HG02763 (cell line): ENCODE measurements around the gene CD40.
A peak's percentile ranks its signal among the peaks of the same experiment; 100 is the strongest.
"Not testable (repeated sequence)": the region's sequence is repeated elsewhere in the genome, so short reads cannot be mapped to it uniquely, and the experiment has no call there.

Source experiments
- ATAC-seq: cut with Tn5 transposase; IDR thresholded peaks from one replicate; pipeline ENCODE4 v1.9.1; 2021; ENCODE audit warnings: mild to moderate bottlenecking, moderate library complexity; ENCODE audit not compliant: unreplicated experiment

Gene CD40

GRCh38 chr20:46091622-46092535, 26.2 kb upstream of the CD40 start:
- not testable (repeated sequence) for ATAC-seq

GRCh38 chr20:46093531-46093930, 24.6 kb upstream of the CD40 start:
- no peak for ATAC-seq

- no peak for ATAC-seq
Measured at GRCh38 chr20:46099491-46100287, 18.4 kb upstream of the CD40 start.

- not testable (repeated sequence) for ATAC-seq
Measured at GRCh38 chr20:46100444-46100843, 17.7 kb upstream of the CD40 start.

- ATAC-seq, result no peak
Measured at GRCh38 chr20:46100988-46101387, 17.1 kb upstream of the CD40 start.

- no peak for ATAC-seq
Measured at GRCh38 chr20:46101957-46102356, 16.2 kb upstream of the CD40 start.

- no peak for ATAC-seq
Measured at GRCh38 chr20:46102940-46103339, 15.2 kb upstream of the CD40 start.

- ATAC-seq, result no peak
Measured at GRCh38 chr20:46104262-46104661, 13.9 kb upstream of the CD40 start.

GRCh38 chr20:46107061-46107460, 11.1 kb upstream of the CD40 start:
- ATAC-seq, result no peak

- ATAC-seq, result peak; percentile 78
Measured at GRCh38 chr20:46108435-46108841, 9.7 kb upstream of the CD40 start.

GRCh38 chr20:46108976-46109375, 9.1 kb upstream of the CD40 start:
- no peak for ATAC-seq

- peak; percentile 40 for ATAC-seq
Measured at GRCh38 chr20:46111028-46111835, 6.9 kb upstream of the CD40 start.

GRCh38 chr20:46111836-46112212, 6.3 kb upstream of the CD40 start:
- ATAC-seq, result no peak

- ATAC-seq, result no peak
Measured at GRCh38 chr20:46112430-46113112, 5.5 kb upstream of the CD40 start.

GRCh38 chr20:46113113-46113470, 5.0 kb upstream of the CD40 start:
- ATAC-seq, result no peak

GRCh38 chr20:46114449-46114848, 3.7 kb upstream of the CD40 start:
- ATAC-seq, result no peak

- ATAC-seq, result peak; percentile 41
Measured at GRCh38 chr20:46118481-46119020, 437 bp downstream of the CD40 start.

- peak; percentile 26 for ATAC-seq
Measured at GRCh38 chr20:46119028-46119546, 973 bp downstream of the CD40 start.

- ATAC-seq, result no peak
Measured at GRCh38 chr20:46119547-46119946, 1.4 kb downstream of the CD40 start.

GRCh38 chr20:46120136-46120535, 2.0 kb downstream of the CD40 start:
- no peak for ATAC-seq
